Stimulated activated CD4-positive, alpha-beta T cell treated with anti-CD3 and anti-CD28 coated beads, Interleukin-4, amount 100 ng/mL, for 1 hour (primary cell): ENCODE measurements around the gene IGFN1.
"Not testable (repeated sequence)": the region's sequence is repeated elsewhere in the genome, so short reads cannot be mapped to it uniquely, and the experiment has no call there.

Source experiments
- DNase-seq: peaks from one replicate; pipeline ENCODE4 v3.0.0-alpha.2; 2020

Gene IGFN1

GRCh38 chr1:201219481-201220387 lies 29.1 kb downstream of the IGFN1 start:
- no peak for DNase-seq

- DNase-seq, result no peak
Measured at GRCh38 chr1:201220388-201220715, 29.7 kb downstream of the IGFN1 start.

DNA sequence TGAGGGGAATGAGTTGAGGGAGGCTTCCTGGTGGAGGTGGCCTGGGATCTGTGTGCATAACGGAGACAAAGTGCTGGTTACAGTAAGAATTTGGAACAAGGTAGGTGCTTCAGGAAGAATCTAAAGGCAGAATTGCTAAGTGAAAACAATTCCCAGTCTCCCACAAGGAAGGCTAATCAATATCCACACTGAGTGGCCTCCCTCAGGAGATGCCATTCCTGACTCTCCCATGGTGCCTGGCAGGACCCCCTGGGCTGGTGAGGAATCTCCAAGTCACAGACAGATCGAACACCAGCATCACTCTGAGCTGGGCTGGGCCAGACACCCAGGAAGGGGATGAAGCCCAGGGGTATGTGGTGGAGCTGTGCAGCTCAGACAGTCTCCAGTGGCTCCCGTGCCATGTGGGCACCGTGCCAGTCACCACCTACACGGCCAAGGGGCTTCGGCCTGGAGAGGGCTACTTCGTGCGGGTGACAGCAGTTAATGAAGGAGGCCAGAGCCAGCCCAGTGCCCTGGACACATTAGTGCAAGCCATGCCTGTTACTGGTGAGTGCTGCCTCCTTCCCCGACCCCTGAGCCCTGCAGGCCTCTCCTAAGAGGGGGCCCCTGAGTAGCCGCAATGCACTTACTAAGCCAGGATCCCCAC lies 30.7 kb downstream of the IGFN1 start:
- DNase-seq, result no peak

DNA sequence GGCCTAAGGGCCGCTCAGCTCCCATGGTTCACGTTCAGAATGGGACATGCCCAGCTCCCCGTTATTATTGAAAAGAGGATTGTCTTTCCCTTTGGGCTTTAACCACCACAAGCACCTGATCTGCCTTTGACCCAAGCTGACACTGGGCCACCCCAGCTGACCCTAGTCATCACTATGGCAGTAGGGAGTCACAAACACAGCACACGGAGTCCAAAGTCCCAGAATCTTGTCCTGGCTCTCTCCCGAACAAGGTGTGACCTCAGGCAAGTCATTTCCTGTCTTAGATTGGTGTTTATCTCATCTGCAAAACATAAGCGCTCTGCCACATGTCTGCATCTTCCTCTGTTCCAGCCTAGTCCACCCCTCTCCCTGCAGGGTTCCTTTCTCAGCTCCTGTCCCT lies 31.5 kb downstream of the IGFN1 start:
- no peak for DNase-seq

DNA sequence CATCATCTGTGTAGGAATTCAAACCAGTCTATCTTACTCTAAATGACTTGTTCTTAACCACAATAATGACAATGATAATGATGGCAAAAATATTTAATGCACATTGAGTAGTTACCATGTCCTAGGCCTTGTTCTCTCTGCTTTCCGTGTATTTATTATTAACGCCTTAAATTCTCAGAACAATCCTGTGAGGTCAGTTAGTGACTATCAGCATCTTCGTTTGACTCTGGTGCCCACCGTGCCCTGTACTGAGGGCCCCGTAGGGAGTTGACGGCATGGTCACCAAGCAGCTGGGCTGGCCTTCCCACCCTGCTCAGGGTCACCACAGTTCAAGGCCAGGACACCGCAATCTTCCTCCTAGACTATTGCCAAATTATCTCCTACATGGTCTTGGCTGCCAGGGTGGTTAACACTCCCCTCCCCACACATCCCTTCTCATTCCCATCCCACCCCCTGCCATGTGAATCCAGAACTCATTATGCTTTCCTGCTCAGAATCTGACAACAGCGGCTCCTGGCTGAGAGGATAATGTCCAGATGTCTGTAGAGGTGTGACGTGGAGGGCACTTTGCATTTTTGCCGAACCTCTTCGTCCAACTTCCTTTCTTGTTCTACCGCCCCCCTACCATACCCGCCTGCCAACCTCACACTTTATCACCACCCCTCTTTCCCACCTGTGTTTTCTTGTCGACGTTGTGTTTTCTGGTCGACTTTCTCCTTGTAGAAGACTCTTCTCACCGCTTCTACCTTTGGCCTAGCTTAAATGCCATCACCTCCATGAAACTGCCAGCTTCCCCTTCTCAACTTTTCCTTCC lies 33.4 kb downstream of the IGFN1 start:
- DNase-seq, result no peak

DNA sequence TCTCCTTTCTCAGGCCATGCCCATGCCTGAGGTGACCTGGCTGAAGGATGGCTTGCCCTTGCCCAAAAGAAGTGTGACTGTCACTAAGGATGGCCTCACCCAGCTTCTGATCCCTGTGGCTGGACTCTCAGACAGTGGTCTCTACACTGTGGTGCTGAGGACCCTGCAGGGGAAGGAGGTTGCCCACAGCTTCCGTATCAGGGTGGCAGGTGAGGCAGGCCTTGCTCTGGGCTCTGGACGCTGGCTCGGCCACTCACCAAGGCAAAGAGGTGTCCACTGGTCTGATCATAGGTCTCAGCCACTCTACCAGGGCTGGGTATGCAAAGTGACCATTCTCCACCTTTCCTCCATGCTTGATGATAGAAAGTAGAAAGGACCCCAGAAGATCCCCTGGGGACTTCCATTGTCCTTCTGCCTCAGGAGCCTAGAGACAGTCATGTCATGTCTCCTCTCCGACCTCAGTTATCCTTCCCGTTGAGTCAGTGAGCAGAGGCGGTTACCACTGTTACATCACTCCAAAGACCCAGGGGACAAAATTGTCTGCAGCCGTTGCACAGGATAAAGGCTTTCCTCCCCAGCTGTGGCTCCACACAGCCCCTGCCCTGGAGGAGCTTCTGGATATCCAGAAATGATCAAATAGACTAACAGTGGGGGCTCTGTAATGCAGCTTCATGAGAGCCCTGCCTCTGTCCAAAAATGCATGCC lies 34.2 kb downstream of the IGFN1 start:
- no peak for DNase-seq

GRCh38 chr1:201226178-201226514 lies 35.5 kb downstream of the IGFN1 start:
- no peak for DNase-seq

DNA sequence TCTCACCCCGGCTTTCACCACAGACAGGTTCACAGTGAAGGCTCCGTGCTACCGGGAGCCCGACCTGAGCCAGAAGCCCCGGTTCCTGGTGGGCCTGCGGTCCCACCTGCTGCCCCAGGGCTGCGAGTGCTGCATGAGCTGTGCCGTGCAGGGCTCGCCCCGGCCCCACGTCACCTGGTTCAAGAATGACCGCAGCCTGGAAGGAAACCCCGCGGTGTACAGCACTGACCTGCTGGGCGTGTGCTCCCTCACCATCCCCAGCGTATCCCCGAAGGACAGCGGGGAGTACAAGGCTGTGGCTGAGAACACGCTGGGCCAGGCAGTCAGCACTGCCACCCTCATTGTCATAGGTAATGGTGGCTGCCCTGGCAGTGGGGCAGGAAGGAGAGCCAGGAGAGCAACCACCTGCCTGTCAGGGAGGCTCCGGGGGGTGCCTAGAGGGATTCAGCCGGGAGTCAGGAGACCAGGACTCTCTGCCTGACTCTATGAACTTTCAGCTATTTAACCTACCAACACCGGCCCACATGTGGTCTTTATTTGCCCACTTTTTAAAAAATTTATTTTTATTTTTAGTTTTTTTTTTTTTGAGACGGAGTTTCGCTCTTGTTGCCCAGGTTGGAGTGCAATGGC lies 36.4 kb downstream of the IGFN1 start:
- no peak for DNase-seq

- no peak for DNase-seq
Measured at GRCh38 chr1:201228011-201228983, 37.7 kb downstream of the IGFN1 start.

- no peak for DNase-seq
Measured at GRCh38 chr1:201229095-201229494, 38.5 kb downstream of the IGFN1 start.

- no peak for DNase-seq
Measured at GRCh38 chr1:201229771-201230635, 39.4 kb downstream of the IGFN1 start.

- no peak for DNase-seq
Measured at GRCh38 chr1:201230676-201231075, 40.1 kb downstream of the IGFN1 start.

- not testable (repeated sequence) for DNase-seq
Measured at GRCh38 chr1:201239646-201240045, 49.0 kb downstream of the IGFN1 start.

- no peak for DNase-seq
Measured at GRCh38 chr1:201240171-201240570, 49.5 kb downstream of the IGFN1 start.

- no peak for DNase-seq
Measured at GRCh38 chr1:201241736-201242135, 51.1 kb downstream of the IGFN1 start.

GRCh38 chr1:201245082-201245481 lies 54.5 kb downstream of the IGFN1 start:
- DNase-seq, result no peak

DNA sequence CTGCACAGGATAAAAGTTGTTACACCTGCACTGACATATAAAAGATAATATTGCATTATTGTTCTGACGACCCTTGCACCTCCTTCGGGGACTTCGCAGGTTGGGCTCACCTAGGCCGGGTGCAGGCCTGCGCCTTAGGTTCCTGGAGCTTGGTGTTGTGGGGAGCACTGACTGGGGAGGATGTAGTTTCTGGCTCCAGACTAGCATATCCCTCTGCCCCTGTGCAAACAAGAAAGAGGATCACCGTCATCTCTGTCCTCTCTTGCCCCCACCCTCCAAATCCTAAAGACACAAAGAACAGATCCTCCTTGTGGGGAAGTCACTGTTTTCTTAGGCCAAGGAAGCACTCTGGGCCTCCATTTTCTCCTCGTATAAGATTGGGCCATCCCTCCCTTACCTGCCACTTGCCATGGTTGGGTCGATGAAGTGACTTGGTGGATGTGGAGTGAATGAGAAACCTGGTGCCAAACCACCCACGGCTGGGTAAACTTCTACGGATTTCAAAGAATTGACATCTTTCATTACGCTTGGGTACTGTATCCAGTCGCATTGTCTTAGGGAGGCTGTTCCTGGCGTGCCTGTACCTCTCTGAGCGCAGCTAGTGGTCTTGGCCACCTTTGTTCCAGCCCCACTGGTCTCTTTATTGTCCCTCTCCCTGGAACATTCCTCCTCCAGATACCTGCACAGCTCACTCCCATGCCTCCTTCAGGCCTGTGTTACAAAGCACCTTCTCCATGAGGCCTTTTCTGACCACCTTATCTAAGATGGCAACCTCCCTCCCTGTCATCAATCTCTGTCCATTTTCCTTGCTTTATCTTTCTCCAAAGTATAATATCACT lies 58.3 kb downstream of the IGFN1 start:
- DNase-seq, result no peak

GRCh38 chr1:201250326-201251011 lies 59.8 kb downstream of the IGFN1 start:
- no peak for DNase-seq

- no peak for DNase-seq
Measured at GRCh38 chr1:201251411-201251810, 60.8 kb downstream of the IGFN1 start.
